ELF-1 (cell line): Measurements from ENCODE around the gene ATP13A3.
A peak's percentile ranks its signal among the peaks of the same experiment; 100 is the strongest.

ENCODE experiments used
- DNase-seq: peaks from one replicate; pipeline ENCODE4 v3.0.0-alpha.2; 2016; ENCODE audit warnings: low read depth, low spot score

The ATP13A3 gene

DNA sequence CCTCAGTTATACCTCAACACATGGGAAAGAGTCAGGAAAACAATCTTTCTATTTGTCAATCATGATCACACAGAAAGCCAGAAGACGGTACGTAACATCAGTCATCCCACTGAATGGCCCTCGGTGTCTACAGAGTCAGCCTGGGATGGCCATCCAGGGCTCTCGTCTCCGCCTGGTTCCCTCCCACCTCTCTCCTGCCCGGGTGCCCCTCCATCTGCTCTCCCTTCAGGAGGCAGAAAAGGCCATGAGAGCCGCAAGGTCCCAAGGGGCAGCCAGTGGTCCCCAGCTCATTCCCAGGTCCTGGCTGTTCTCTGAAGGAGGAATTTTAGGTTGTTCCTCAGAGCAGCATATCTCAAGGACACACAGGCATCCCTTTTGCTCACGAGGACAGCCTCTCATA, 112.9 kb downstream of the ATP13A3 start:
- DNase-seq: no peak

DNA sequence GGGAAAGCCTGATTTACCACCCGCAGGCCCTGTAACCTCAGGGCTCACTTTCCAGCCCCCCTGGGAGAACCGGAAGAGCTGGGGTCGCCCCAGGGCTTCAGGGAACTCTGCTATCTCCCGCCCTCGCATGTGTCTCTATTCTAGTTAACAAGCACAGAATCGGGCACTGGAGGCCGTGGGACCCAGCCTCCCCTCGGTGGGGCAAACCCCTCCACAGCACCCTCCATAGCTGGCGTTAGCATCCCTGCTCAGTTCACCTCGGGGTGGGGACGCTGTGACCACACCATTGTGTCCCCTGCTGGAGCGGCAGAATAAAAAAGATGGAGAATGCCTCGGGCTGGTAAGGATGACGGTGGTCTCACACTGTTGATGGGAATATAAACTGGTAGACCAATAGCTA, 113.8 kb downstream of the ATP13A3 start:
- DNase-seq: peak; percentile 48

DNA sequence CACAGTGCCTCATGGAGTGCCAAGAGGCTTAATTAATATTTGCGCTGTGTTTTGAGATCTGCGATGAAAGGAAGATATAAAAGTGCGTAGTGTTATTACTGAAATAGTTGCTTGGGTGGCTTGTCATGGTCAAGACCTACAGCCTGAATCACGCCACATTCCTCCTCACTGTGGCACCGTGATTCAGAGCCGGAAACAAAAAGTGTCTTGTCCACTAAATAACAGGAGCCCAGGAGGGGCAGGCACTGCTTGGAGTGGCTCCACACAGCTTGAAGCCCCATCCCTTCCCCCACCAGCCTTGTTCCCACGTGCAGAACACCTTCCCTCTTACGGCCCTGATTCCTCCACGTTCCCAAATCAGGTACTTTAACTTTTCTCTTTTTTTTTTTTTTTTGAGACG, 116.0 kb downstream of the ATP13A3 start:
- no peak for DNase-seq

DNA sequence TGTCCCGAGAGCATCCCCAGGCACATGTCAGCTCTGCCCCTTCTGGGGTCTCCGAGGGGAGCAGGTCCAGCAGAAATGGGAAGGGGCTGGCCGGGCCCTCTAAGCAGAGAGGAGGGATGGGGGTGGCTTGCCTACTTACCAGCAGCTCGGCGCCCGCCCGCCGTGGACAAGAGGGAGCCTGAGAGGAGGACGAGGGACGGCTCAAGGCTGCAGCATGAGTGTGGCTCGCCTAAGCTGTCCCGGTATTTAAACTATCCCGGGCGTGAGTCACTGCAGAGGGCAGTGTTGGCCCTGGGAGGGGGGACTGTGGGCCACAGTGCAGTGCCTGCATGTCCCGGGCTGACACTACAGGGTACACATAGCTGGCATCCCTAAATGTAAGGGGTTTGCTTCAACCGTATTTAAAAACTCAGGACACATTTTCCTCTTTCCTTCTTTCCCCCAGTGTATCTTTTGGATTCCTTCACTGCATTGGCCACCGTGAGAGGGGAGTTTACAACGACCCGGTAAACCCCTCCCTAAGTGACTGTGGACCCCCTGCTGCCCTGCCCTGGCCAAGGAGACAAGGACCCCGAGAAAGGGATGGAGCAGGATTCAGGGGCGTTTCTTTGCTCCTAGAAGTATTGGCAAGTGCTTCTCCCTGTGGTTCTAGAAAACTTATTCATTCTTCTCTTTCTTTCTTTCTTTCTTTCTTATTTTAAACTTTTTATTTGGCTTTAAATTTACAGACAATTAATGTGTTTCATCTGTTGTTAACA, 117.1 kb downstream of the ATP13A3 start, which contains the start of gene LRRC15:
Gene LRRC15, minus strand, starts transcription at position 222 of the 758 bp plus-strand sequence. CDS start 8,700 bp downstream, outside the sequence.
- DNase-seq: peak; percentile 71

DNA sequence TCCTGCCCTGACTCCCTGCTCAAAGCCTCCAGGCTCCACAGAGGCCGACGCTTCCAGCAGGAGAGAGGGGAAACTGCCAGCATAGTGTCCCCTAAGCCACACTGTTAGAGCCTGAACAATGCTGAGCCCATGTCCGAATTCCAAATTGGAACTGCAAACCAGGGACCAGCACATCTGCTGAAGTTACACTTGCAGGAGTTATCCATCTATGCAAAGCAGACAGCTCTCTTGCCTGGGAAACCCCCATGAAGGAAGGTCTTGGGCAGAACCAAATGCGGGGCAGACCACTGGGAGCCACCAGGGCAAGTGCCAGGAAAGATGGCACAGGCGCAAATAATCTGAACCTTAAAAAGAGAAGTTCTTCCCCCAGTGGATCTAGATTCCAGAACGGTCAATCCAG, 117.9 kb downstream of the ATP13A3 start:
- no peak for DNase-seq

DNA sequence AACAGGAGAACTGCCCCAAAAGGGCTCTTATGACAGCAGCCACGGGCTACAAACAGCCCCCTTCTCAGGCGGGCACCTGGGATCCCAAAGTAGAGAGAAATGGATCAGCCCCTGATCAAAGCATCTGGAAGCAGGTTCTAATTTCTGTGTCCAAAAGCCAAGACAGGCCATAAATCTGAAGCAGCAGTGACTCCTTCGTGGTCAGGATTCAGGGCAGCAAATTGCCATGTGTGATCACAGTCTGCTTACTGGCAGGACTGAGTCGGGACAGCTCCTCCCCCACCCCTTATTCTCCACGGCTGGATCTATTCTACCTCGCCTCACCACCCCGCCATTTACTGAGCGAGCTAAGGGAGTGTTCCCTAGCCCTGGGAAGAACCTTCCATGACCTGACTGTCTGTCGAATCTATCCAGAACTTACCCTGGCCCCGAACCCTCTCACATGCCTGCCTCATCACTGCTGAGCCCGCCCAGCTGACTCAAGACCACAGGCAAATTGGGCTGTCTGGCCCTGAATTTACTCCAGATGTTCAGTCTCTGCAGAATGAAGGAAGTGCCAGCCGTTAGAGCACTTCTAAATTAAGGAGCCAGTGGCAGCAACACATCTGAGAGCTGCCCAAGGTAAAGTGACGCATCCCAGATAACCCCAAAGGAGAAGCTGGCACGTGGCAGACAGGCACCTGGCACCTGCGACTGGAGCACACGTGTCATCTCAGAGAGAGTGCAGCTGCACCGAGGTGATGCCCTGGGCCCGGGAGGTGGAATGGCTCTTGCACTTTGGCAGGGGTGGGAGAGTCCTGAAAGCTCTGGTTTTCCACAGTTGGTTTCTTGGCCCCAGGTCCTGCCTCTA, 118.6 kb downstream of the ATP13A3 start:
- DNase-seq: no peak

DNA sequence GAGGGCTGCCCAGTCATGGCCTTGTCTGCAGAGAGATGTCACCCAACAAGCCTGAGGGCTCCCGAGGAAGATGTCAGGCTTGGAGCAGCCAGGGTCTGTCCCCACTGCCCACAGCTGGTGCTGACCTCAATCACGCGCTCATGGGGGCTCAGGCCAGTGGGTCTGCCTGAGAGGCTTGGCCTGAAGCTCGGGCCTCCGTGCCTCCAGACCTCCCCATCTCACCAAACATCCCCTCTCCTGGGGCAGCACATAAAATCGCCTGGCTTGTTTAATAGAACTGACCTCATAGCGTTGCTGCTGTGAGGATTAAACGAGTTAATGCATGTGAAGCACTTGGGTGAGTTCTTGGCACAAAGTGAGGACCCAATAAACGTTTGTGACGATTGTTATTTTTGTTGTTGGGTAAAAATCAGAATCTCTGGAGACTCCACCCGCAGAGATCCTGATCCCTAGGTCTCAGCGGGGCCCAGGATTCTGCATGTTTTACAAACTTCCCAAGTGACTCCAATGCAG, 120.8 kb downstream of the ATP13A3 start:
- no peak for DNase-seq

DNA sequence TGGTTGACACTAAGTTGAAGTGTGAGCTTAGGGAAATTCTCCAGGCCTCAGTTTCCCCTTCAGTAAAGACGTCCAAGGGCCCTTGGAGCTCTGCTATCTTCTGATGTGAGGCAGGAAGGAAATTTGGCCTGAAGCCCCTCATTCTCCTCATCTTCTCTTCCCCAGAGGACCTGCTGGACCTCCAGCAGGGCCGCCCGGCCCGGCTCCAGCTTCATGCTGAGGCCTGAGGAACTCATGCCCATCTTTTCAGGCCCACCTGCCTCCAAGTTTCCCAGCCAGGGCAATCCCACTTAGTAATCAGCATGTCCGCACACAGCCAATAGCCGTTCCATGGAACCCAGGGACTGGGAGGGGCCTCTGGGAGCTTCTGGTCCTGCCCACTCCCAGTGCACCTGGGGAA, 121.3 kb downstream of the ATP13A3 start:
- DNase-seq: no peak

DNA sequence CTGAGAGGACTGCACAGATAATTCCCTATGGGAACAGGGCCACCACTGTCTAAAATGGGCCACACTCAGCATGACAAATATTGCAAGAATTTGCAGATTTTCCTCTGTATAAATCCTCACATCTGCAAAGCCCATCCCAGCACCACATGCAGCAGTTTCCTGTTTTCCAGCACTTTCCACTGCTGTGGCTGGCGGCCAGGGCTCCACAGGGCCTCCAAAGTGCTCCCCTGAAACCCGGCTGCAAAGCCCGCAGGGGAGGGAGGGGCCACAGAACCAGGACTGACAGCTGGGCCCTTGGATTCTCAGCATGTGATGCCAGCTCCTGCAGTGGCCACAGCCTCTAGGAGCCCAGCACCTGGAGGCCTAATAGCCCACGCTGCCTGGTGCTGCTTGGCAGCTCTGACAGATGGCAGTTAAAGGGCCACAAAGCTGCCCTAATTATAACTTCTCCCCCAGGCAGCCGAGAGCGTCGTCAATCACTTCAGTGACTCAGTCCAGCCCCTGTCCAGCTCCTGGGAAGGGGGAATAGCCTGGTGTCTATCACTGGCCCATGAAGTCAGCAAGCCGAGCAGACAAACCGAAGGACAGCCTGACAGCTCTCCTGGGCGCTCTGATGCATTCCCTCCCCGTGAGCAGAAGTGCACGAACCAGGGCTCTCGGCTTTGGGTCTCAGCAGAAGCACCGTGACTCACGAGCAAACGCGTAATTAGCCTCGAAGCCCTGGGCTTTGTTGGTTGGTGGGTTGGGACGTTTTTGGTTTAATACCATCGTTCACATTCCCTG, 122.0 kb downstream of the ATP13A3 start:
- DNase-seq: peak; percentile 91

DNA sequence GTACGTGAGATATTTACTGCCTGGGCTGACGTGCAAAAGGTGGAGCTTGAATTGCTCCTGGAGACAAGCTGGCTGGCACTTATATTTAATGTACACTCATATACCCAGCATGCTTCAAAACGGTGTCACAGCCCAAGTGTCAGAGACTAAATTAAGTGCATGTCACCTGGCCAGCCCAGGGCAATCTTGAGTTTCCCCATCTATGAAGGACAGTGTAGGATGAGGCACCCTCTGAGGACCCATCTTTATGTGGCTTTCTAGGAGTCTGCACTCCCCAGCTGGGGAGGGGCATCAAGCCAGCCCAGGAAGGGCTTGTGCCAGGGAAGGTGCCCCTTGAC, 122.5 kb downstream of the ATP13A3 start:
- DNase-seq: no peak

DNA sequence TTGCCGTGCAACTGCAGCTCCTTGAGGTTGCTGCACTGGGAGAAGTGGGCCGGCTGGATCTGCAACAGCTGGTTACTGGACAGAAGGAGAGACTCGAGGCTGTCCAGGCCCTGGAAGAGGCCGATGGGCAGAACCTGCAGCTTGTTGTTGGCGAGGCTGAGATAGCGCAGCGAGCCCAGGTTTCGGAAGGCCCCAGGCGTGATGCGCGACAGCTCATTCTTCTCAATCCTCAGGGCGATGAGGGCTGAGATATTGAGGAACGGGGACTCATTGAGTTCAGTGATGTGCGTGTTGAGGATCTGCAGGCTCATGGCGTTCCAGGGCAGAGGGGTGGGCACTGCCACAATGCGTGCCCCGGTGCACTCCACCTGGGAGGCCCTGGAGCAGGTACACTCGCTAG, 126.2 kb downstream of the ATP13A3 start:
- no peak for DNase-seq

DNA sequence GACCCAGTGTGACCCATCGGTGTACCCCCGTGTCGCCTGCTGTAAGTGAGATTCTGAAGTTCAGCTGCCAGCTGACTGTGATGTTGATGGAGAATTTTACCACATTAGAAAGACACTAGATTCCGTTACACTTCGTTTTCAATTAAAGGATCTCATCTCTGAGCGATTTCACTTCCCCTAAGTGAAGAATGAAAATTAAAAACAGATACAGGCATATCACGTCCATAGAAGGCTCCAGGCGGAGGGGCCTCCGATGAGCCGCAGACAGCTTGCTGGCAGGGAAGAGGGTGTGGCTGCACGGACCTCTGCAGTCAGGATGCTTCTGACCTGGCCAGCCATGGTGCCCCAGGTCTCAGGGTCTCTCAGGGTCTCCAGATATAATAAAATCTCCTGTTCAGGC, 129.1 kb downstream of the ATP13A3 start:
- no peak for DNase-seq

DNA sequence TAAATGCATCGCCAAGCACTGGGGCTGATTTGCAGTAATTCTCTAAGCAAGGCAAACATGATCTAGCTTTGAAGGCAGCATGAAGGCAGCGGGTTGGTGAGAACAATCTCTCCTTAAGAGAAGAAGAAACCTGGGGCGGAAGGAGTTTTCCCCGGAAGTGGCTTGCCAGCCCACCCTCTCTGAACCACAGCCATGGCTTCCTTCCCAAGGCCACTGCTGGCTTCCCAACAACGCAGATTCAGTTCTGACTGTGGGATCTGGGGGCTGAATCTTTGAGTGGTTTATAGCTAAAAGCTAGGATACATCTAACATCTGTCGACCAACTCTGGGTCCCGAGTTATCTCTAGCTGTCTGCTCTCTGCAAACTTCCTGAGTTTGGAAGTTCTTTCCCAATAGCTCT, 131.4 kb downstream of the ATP13A3 start:
- DNase-seq: no peak

DNA sequence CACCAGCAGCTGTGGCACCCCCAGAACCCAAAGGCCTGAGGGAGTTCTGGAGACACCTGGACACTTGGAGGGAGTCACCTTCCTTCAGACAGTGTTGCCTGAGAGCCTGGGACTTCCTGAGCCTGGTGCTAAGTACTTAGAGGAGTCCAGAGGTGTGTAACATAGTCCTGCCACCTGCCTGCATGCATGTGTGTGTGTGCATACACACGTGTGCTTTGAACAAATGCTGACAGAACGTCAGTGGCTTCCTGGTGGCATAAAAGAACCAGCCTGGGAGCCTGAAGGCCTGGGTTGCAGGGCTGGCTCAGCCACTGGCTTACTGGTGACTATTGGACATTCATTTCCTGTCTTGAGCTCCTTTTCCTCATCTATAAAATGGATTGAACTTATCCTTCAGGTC, 132.5 kb downstream of the ATP13A3 start:
- no peak for DNase-seq
